HG02763 (cell line): ENCODE data around the gene GMEB2.

ENCODE experiments used
- ATAC-seq: cut with Tn5 transposase; IDR thresholded peaks from one replicate; pipeline ENCODE4 v1.9.1; 2021; ENCODE audit warnings: mild to moderate bottlenecking, moderate library complexity; ENCODE audit not compliant: unreplicated experiment

GMEB2 gene

GRCh38 chr20:63590218-63591146, 36.4 kb downstream of the GMEB2 start:
- no peak for ATAC-seq

- no peak for ATAC-seq
Observed at GRCh38 chr20:63589261-63590217, 37.4 kb downstream of the GMEB2 start.

- no peak for ATAC-seq
Observed at GRCh38 chr20:63588641-63589041, 38.3 kb downstream of the GMEB2 start.

- ATAC-seq = no peak
Observed at GRCh38 chr20:63587776-63588591, 38.9 kb downstream of the GMEB2 start.

- no peak for ATAC-seq
Observed at GRCh38 chr20:63587256-63587655, 39.6 kb downstream of the GMEB2 start.

GRCh38 chr20:63586797-63587196, 40.1 kb downstream of the GMEB2 start:
- ATAC-seq = no peak

GRCh38 chr20:63585616-63586565, 41.0 kb downstream of the GMEB2 start:
- no peak for ATAC-seq

GRCh38 chr20:63582382-63583063, 44.4 kb downstream of the GMEB2 start:
- ATAC-seq = no peak

- ATAC-seq = no peak
Observed at GRCh38 chr20:63580796-63581461, 46.0 kb downstream of the GMEB2 start.

GRCh38 chr20:63579017-63579694, 47.7 kb downstream of the GMEB2 start:
- no peak for ATAC-seq

GRCh38 chr20:63578224-63579016, 48.5 kb downstream of the GMEB2 start:
- no peak for ATAC-seq

- ATAC-seq = no peak
Observed at GRCh38 chr20:63577317-63577894, 49.5 kb downstream of the GMEB2 start.

- no peak for ATAC-seq
Observed at GRCh38 chr20:63576311-63576710, 50.6 kb downstream of the GMEB2 start.

GRCh38 chr20:63574829-63575743, 51.8 kb downstream of the GMEB2 start:
- no peak for ATAC-seq

GRCh38 chr20:63574156-63574828, 52.6 kb downstream of the GMEB2 start, which contains the start of gene HELZ2:
Gene HELZ2, minus strand, starts transcription at chr20:63574239. Its CDS starts 1,854 bp downstream, at chr20:63572385.
- ATAC-seq = no peak
